Testis (tissue), 2 donors: ENCODE results near the gene TM9SF2.

Experiments used
- POLR2A ChIP-seq: fragments of 450-650 bp; IDR thresholded peaks from one replicate; pipeline ENCODE4 v1.6.1; 2017; ENCODE audit warnings: antibody characterized with exemption, mild to moderate bottlenecking, moderate library complexity
- TF ChIP-seq, protein P1 (sequence below), 3 experiments: fragments of 450-650 bp in 2 of 3; fragments of 200-600 bp in 1 of 3; sonication (generic) in 1 of 3; IDR thresholded peaks; one replicate each; pipeline ENCODE4 v1.5.1; 2016 to 2019; ENCODE audit warnings: antibody characterized with exemption in 3 of 3, mild to moderate bottlenecking in 2 of 3, moderate library complexity in 1 of 3

DNA sequence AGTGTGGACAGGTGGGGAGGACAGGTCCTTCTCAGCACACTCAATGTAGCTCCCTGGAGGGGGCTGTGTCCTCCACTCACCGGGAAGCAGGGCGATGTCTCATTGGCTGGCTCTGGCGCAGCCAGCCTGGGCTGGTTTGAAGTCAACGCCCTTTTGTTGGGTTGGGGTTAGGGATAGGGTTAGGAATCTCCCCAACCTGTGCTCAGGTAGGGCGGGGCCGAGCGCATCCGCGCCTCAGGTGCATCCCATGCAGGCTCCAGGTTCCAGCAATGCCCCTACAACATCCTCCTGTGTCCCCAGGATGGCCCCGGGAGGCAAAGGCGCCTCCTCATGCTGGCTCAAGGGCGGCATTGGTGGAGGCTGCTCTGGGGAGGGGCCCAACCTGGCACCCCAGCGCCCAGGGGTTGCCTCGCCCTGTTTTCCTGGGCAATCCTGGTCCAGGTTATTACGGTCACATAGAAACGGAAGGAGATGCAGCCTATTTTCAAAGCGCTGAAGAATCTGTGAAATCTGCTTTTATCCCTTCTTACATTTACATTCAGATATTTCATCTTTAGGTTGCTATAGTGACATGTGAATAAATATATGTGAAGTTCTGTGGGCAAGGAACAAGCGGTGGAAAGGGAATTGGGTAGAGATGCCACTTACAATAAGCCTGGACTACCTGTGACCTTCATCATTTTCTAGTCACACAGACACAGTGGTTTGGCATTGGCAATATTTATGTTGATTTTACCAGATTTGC, 74.3 kb downstream of the TM9SF2 start:
- TF ChIP-seq POLR2A: no peak
- TF ChIP-seq, protein P1, sequence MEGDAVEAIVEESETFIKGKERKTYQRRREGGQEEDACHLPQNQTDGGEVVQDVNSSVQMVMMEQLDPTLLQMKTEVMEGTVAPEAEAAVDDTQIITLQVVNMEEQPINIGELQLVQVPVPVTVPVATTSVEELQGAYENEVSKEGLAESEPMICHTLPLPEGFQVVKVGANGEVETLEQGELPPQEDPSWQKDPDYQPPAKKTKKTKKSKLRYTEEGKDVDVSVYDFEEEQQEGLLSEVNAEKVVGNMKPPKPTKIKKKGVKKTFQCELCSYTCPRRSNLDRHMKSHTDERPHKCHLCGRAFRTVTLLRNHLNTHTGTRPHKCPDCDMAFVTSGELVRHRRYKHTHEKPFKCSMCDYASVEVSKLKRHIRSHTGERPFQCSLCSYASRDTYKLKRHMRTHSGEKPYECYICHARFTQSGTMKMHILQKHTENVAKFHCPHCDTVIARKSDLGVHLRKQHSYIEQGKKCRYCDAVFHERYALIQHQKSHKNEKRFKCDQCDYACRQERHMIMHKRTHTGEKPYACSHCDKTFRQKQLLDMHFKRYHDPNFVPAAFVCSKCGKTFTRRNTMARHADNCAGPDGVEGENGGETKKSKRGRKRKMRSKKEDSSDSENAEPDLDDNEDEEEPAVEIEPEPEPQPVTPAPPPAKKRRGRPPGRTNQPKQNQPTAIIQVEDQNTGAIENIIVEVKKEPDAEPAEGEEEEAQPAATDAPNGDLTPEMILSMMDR (IDR thresholded peaks at IDR 0.05): no peak
